ENCODE measurements around the gene ARHGAP18. TPM values are rescaled to one million over a fixed set of nuclear protein-coding genes. Genes with fewer than 3 reads are reported as not detected.
"Not testable (repeated sequence)": the region's sequence is repeated elsewhere in the genome, so short reads cannot be mapped to it uniquely, and the experiment has no call there.

ARHGAP18 gene
- total RNA-seq, 1 donor from 2014 or later, result 12.0 TPM

DNA sequence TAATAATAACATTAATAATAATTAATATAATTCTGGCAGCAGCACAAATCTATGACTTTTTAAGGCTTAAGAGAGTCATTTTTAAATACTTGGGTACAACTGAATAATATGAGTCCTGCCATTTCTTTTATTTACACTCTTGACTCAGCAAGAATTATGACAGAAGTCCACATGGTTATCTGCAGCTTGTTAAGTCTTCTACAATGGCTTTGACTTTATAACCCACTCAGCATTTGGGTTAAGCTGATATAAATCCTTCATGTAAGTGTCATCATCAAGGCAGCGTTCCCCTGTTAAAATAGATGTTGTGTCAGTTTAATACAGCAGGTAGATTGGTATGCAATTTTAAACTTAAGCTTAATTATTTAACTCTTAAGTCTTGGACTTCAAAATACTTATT, 131.7 kb downstream of the ARHGAP18 start:
- peaks cover 13% of the 10 kb centered on the region for H3K4me1 Mint-ChIP-seq (ENCODE audit: unreplicated experiment)
- H3K27ac Mint-ChIP-seq, result no peak overlapping the region
- H3K4me3 Mint-ChIP-seq, result no peak overlapping the region
- no peaks in the 10 kb centered on the region for H3K27me3 Mint-ChIP-seq
- peaks cover 4% of the 10 kb centered on the region for H3K36me3 Mint-ChIP-seq
- no peak for DNase-seq (ENCODE audit: extremely low spot score, unreplicated experiment)
- no peaks in the 10 kb centered on the region for H3K9me3 Mint-ChIP-seq
- TF ChIP-seq, protein P1, sequence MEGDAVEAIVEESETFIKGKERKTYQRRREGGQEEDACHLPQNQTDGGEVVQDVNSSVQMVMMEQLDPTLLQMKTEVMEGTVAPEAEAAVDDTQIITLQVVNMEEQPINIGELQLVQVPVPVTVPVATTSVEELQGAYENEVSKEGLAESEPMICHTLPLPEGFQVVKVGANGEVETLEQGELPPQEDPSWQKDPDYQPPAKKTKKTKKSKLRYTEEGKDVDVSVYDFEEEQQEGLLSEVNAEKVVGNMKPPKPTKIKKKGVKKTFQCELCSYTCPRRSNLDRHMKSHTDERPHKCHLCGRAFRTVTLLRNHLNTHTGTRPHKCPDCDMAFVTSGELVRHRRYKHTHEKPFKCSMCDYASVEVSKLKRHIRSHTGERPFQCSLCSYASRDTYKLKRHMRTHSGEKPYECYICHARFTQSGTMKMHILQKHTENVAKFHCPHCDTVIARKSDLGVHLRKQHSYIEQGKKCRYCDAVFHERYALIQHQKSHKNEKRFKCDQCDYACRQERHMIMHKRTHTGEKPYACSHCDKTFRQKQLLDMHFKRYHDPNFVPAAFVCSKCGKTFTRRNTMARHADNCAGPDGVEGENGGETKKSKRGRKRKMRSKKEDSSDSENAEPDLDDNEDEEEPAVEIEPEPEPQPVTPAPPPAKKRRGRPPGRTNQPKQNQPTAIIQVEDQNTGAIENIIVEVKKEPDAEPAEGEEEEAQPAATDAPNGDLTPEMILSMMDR (conservative IDR thresholded peaks at IDR 0.05), result no peak

DNA sequence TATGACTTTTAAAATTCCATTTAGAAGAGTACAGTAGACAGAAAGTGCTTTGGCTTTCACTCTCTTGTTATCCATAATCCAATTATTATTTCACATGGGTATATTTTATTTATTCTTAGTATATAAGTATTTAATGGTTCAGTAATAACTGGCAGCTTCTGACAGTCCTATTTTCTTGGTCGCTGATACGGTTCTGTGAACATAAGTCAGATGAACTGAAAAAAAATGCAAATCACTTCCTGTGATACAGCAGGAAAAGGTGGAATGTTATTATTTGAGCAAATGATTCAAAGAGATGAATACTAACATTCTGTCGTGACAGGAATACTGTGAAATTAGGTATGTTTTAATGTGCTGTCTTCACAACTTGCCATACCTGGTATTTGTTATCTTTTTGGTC, 132.3 kb downstream of the ARHGAP18 start:
- TF ChIP-seq, protein P1 (conservative IDR thresholded peaks at IDR 0.05), result no peak
- H3K4me1 Mint-ChIP-seq (ENCODE audit: unreplicated experiment), result peaks cover 13% of the 10 kb centered on the region
- peaks cover 4% of the 10 kb centered on the region for H3K36me3 Mint-ChIP-seq
- H3K27me3 Mint-ChIP-seq, result no peaks in the 10 kb centered on the region
- no peak overlapping the region for H3K4me3 Mint-ChIP-seq
- H3K9me3 Mint-ChIP-seq, result no peaks in the 10 kb centered on the region
- no peak overlapping the region for H3K27ac Mint-ChIP-seq
- DNase-seq (ENCODE audit: extremely low spot score, unreplicated experiment), result no peak

- TF ChIP-seq, protein P1 (conservative IDR thresholded peaks at IDR 0.05), result no peak
- H3K4me3 Mint-ChIP-seq, result no peak overlapping the region
- no peaks in the 10 kb centered on the region for H3K27me3 Mint-ChIP-seq
- no peak for DNase-seq (ENCODE audit: extremely low spot score, unreplicated experiment)
- no peaks in the 10 kb centered on the region for H3K9me3 Mint-ChIP-seq
- no peak overlapping the region for H3K27ac Mint-ChIP-seq
- H3K36me3 Mint-ChIP-seq, result peaks cover 4% of the 10 kb centered on the region
- peaks cover 13% of the 10 kb centered on the region for H3K4me1 Mint-ChIP-seq (ENCODE audit: unreplicated experiment)
These were observed 133.5 kb downstream of the ARHGAP18 start for GRCh38 chr6:129576456-129576855.

GRCh38 chr6:129575378-129576118, 134.4 kb downstream of the ARHGAP18 start:
- H3K36me3 Mint-ChIP-seq, result peaks cover 4% of the 10 kb centered on the region
- no peaks in the 10 kb centered on the region for H3K9me3 Mint-ChIP-seq

GRCh38 chr6:129574605-129575004, 135.4 kb downstream of the ARHGAP18 start:
- DNase-seq (ENCODE audit: extremely low spot score, unreplicated experiment); H3K36me3 Mint-ChIP-seq; H3K4me3 Mint-ChIP-seq; H3K27ac Mint-ChIP-seq; H3K9me3 Mint-ChIP-seq; H3K27me3 Mint-ChIP-seq: not testable (repeated sequence)
- peaks cover 13% of the 10 kb centered on the region for H3K4me1 Mint-ChIP-seq (ENCODE audit: unreplicated experiment)

More at GRCh38 chr6:129575378-129576118, 134.4 kb downstream of the ARHGAP18 start:
- Mint-ChIP-seq H3K27me3 (no peaks in the 10 kb centered on the region), H3K4me3 (peak overlapping the region; percentile 8), H3K4me1 (ENCODE audit: unreplicated experiment) (peaks cover 13% of the 10 kb centered on the region), H3K27ac (no peak overlapping the region)
- no peak for DNase-seq (ENCODE audit: extremely low spot score, unreplicated experiment)
- TF ChIP-seq, protein P1 (conservative IDR thresholded peaks at IDR 0.05), result peak; percentile 85

- not testable (repeated sequence) for H3K36me3 Mint-ChIP-seq; DNase-seq (ENCODE audit: extremely low spot score, unreplicated experiment); H3K4me3 Mint-ChIP-seq; H3K27me3 Mint-ChIP-seq; H3K4me1 Mint-ChIP-seq (ENCODE audit: unreplicated experiment); H3K9me3 Mint-ChIP-seq; H3K27ac Mint-ChIP-seq
These were observed 139.0 kb downstream of the ARHGAP18 start for GRCh38 chr6:129570929-129571328.
